Sigmoid colon (tissue), 4 donors: ENCODE measurements around the gene HIVEP2.

Experiments used
- POLR2A ChIP-seq, 2 donors: fragments of 450-650 bp; IDR thresholded peaks; one replicate each; pipeline ENCODE4 v1.6.1; 2016; ENCODE audit warnings: antibody characterized with exemption in 2 of 2, mild to moderate bottlenecking in 2 of 2, moderate library complexity in 2 of 2
- POLR2AphosphoS5 ChIP-seq, 4 donors: sonication (generic); formaldehyde crosslinking; IDR thresholded peaks; one replicate each; pipeline ENCODE4 v1.6.1; 2017; ENCODE audit warnings: antibody characterized with exemption in 4 of 4
- TF ChIP-seq, protein P1 (sequence below), 4 experiments: fragments of 450-650 bp in 3 of 4; fragments of 200-600 bp in 1 of 4; IDR thresholded peaks; one replicate each; pipeline ENCODE4 v1.5.1; 2016 to 2019; ENCODE audit warnings: antibody characterized with exemption in 4 of 4, mild to moderate bottlenecking in 3 of 4, moderate library complexity in 2 of 4

DNA sequence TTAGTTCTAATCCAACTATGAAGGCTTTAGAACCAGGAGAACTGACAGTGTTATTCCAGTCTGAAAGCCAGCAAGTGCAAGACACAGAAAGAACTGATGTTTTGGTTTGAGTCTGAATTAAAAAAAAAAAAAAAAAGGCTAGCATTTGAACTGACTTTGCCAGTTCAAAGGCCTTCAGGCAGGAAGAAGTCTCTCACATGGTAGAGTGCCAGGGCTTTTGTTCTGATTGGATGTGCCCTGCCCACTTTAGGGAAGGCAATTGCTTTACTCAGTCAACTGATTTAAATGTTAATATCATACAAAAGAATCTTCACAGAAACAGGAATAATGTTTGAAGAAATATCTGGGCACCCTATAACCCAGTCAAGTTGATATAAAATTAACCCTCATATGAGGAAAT is 212.2 kb downstream of the HIVEP2 start:
- TF ChIP-seq POLR2A (IDR thresholded peaks at IDR 0.05) = no peak
- TF ChIP-seq, protein P1, sequence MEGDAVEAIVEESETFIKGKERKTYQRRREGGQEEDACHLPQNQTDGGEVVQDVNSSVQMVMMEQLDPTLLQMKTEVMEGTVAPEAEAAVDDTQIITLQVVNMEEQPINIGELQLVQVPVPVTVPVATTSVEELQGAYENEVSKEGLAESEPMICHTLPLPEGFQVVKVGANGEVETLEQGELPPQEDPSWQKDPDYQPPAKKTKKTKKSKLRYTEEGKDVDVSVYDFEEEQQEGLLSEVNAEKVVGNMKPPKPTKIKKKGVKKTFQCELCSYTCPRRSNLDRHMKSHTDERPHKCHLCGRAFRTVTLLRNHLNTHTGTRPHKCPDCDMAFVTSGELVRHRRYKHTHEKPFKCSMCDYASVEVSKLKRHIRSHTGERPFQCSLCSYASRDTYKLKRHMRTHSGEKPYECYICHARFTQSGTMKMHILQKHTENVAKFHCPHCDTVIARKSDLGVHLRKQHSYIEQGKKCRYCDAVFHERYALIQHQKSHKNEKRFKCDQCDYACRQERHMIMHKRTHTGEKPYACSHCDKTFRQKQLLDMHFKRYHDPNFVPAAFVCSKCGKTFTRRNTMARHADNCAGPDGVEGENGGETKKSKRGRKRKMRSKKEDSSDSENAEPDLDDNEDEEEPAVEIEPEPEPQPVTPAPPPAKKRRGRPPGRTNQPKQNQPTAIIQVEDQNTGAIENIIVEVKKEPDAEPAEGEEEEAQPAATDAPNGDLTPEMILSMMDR (IDR thresholded peaks at IDR 0.05) = no peak
- no peak for TF ChIP-seq POLR2AphosphoS5 (IDR thresholded peaks at IDR 0.05)
